GM12801 (cell line): ENCODE measurements around the gene CD109.

Experiments
- CTCF ChIP-seq: IDR thresholded peaks from one replicate; pipeline ENCODE4 v1.5.1; 2011; ENCODE audit warnings: control low read depth; ENCODE audit not compliant: insufficient read length; ENCODE audit errors: extremely low read depth

The CD109 gene

GRCh38 chr6:73866305-73866704 lies 170.3 kb downstream of the CD109 start:
- no peak for TF ChIP-seq CTCF

- TF ChIP-seq CTCF, result no peak
Observed at GRCh38 chr6:73867411-73867810, 171.4 kb downstream of the CD109 start.

DNA sequence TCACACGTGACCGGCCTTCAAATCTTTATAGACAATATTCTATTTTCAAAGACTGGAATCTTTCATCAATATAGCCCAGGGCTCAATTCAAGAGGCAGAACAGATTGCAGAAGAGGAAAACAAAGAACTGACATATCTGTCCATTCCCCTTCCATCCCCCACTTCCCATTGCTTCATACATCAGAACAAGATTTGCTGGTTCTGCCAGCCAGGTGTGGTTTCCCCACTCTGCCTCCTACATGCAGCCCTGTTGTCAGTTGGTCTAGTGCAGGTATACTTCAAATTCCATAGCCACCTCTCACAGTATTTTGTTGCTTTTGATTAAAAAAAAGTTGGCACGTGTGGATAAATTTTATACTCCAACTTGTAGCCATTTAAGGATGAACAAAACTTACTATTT lies 174.9 kb downstream of the CD109 start:
- no peak for TF ChIP-seq CTCF

GRCh38 chr6:73873081-73873480 lies 177.1 kb downstream of the CD109 start:
- TF ChIP-seq CTCF, result no peak
